ENCODE data around the gene VAV2. TPM values are rescaled to one million over a fixed set of nuclear protein-coding genes. Genes with fewer than 3 reads are reported as not detected.

VAV2 gene
- total and polyA plus RNA-seq, 12 donors = 3.3 to 96.2 (median 31.2) TPM

DNA sequence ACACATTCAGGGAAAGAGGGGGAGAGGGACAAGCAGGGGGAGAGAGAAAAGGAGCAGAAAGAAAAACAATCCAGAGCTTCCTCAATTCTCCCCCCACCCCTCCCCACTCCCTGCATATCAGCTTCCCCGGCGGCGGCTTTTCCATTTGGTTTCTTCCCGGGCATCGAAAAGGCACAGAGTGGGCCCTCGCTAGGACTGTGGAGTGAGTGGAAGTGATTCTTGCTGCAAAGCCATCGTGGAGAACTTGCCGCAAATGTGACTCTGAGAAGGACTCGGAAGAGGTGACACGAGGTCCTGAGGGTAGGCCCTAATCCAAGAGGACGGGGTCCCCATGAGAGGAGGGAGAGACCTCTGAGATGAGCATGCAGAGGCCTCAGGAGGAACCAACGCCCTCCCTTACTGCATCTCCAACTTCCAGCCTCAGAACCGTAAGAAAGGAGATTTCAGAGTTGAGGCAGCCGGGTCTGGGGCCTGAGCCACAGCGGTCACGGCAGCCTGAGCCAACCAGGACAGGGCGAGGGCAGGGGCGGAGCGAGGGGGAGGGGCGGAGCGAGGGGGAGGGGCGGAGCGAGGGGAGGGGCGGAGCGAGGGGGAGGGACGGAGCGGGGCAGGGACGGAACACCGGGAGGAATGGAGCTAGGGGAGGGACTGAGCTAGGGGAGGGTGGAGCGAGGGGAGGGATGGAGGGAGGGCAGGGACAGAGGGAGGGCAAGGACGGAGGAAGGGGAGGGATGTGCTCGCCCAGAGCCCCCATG lies 232.8 kb downstream of the VAV2 start:
- peaks cover 0 to 14% of the 10 kb centered on the region in 2 donors for H3K4me1 ChIP-seq (replicated peaks in 1 of 2)
- TF ChIP-seq POLR2A (IDR thresholded peaks at IDR 0.05) = no peak
- TF ChIP-seq, protein P1, sequence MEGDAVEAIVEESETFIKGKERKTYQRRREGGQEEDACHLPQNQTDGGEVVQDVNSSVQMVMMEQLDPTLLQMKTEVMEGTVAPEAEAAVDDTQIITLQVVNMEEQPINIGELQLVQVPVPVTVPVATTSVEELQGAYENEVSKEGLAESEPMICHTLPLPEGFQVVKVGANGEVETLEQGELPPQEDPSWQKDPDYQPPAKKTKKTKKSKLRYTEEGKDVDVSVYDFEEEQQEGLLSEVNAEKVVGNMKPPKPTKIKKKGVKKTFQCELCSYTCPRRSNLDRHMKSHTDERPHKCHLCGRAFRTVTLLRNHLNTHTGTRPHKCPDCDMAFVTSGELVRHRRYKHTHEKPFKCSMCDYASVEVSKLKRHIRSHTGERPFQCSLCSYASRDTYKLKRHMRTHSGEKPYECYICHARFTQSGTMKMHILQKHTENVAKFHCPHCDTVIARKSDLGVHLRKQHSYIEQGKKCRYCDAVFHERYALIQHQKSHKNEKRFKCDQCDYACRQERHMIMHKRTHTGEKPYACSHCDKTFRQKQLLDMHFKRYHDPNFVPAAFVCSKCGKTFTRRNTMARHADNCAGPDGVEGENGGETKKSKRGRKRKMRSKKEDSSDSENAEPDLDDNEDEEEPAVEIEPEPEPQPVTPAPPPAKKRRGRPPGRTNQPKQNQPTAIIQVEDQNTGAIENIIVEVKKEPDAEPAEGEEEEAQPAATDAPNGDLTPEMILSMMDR (IDR thresholded peaks at IDR 0.05) = no peak
- H3K9me3 ChIP-seq (replicated peaks in 1 of 3) = no peaks in the 10 kb centered on the region
- DNase-seq = peak in 6 of 7 donors; percentile 6 to 65 (median 42)
- H3K4me3 ChIP-seq = no peak overlapping the region
- WGBS, 4 donors = 52 to 81% (median 71%) methylated on average over 19 to 32 of the region's 32 CpGs
- H3K27me3 ChIP-seq = no peaks in the 10 kb centered on the region
- peaks cover 0 to 12% of the 10 kb centered on the region in 2 donors for H3K36me3 ChIP-seq (replicated peaks in 1 of 2)
- H3K27ac ChIP-seq = no peak overlapping the region
- intact Hi-C loops (cut with DNase I) = no loop called here

DNA sequence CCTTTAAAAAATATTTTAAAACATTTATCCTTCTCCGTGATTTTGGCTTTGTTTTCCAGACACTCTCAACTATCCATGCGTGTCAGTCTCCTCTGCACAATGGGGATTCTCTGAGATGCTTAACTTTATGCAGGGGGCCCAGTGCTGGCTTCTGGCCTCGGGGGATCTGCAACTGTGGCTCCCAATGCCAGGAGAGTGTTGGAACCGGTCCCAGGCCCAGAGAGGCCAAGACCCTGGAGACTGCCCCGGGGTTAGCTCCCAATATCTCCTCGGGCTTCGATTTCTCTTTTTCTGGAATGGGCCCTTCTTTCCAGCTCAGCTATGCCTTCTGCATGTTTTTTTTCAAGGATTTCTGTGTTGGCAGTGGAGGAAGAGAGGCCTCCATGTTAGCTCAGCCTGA lies 233.9 kb downstream of the VAV2 start:
- 58 to 74% (median 65%) methylated on average over 5 to 7 of the region's 7 CpGs for WGBS, 4 donors
- Histone ChIP-seq H3K4me3 (no peak overlapping the region), H3K36me3 (replicated peaks in 1 of 2) (peaks cover 0 to 1% of the 10 kb centered on the region in 2 donors), H3K4me1 (replicated peaks in 1 of 2) (peaks cover 0 to 14% of the 10 kb centered on the region in 2 donors), H3K27me3 (no peaks in the 10 kb centered on the region), H3K9me3 (replicated peaks in 1 of 3) (no peaks in the 10 kb centered on the region), H3K27ac (no peak overlapping the region)
- TF ChIP-seq, protein P1 (IDR thresholded peaks at IDR 0.05) = no peak
- TF ChIP-seq POLR2A (IDR thresholded peaks at IDR 0.05) = no peak
- peak in 4 of 7 donors; percentile 1 to 50 (median 18) for DNase-seq
- intact Hi-C loops (cut with DNase I) = no loop called here

DNA sequence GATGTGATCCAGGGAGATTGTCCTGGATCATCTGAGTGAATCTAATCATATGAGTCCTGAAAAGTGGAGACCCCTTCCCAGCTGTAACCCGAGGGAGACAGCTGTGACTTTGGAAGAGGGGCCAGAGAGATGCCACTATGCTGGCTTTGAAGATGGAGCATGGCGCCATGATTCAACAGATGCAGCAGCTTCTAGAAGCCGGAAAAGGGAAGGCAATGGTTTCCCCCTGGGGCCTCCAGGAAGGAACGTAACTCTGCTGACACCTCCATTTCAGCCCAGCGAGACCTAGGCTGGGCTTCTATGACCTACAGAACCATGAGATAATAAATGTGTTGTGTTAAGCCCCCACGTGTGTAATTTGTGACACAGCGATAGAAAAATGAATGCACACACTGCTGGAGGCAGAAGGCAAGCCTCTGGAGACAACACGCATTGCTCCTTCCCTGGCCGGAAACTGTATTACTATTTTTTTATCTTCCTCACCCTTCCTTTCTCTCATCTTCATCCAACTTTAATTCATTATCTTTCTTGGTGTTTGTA lies 237.4 kb downstream of the VAV2 start:
- Histone ChIP-seq H3K27ac (no peak overlapping the region), H3K4me1 (replicated peaks in 1 of 2) (peaks cover 0 to 14% of the 10 kb centered on the region in 2 donors), H3K36me3 (replicated peaks in 1 of 2) (no peaks in the 10 kb centered on the region), H3K4me3 (no peak overlapping the region), H3K9me3 (replicated peaks in 1 of 3) (no peaks in the 10 kb centered on the region), H3K27me3 (no peaks in the 10 kb centered on the region)
- intact Hi-C loops (cut with DNase I) = no loop called here
- TF ChIP-seq, protein P1 (IDR thresholded peaks at IDR 0.05) = no peak
- TF ChIP-seq POLR2A (IDR thresholded peaks at IDR 0.05) = no peak
- 45 to 52% (median 47%) methylated on average over 9 of the region's 9 CpGs for WGBS, 4 donors
- DNase-seq = peak in 5 of 7 donors; percentile 1 to 37 (median 11)

DNA sequence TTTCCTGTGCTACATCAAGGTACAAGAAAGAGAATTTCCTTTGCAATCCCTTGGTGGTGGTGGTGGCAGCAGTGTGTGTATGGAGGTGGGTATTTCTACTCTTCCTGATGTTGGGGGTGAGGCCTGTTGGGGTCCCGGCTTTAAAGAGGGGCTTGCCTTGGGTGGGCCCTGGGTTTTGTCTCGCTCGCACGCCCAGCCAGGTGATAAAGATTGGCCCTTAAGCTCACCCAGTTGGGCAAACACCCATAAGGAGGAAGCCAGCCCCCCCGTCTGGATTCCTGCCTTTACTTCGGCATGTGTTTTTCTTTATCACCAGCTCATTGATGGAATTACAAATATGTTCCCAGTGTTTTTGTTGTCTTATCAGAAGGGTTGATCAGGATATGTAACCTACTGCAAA lies 237.9 kb downstream of the VAV2 start:
- H3K27ac ChIP-seq = no peak overlapping the region
- H3K9me3 ChIP-seq (replicated peaks in 1 of 3) = no peaks in the 10 kb centered on the region
- 84 to 95% (median 91%) methylated on average over 5 to 6 of the region's 6 CpGs for WGBS, 4 donors
- no peak overlapping the region for H3K4me3 ChIP-seq
- H3K27me3 ChIP-seq = no peaks in the 10 kb centered on the region
- no peak for TF ChIP-seq POLR2A (IDR thresholded peaks at IDR 0.05)
- TF ChIP-seq, protein P1 (IDR thresholded peaks at IDR 0.05) = no peak
- peaks cover 0 to 12% of the 10 kb centered on the region in 2 donors for H3K4me1 ChIP-seq (replicated peaks in 1 of 2)
- intact Hi-C loops (cut with DNase I) = no loop called here
- peak in 5 of 7 donors; percentile 0 to 49 (median 9) for DNase-seq
- H3K36me3 ChIP-seq (replicated peaks in 1 of 2) = no peaks in the 10 kb centered on the region

Data from adrenal gland (tissue), 12 donors.